Right lobe of liver (tissue), 6 donors: ENCODE measurements around the gene SLC2A1. TPM values are rescaled to one million over a fixed set of nuclear protein-coding genes. Genes with fewer than 3 reads are reported as not detected.

Experiments used
- ATAC-seq, 4 donors: fragments of 200-7000 bp; cut with Tn5 transposase; one replicate each; pipeline ENCODE4 v1.9.1; 2020; ENCODE audit warnings: mild to moderate bottlenecking in 4 of 4, moderate library complexity in 4 of 4
- DNase-seq, 3 donors: peaks; one replicate each; pipeline ENCODE4 v3.0.0-alpha.2; 2020
- H3K27ac ChIP-seq, 3 donors: fragments of 200-600 bp; one replicate each; pipeline ENCODE4 v1.8.0; 2022
- H3K27me3 ChIP-seq, 2 donors: fragments of 200-600 bp; one replicate each; pipeline ENCODE4 v1.8.0; 2022
- H3K36me3 ChIP-seq, 4 donors: fragments of 200-600 bp; sonication (generic) in 1 of 4; one replicate each; pipeline versions ENCODE4 v1.5.1 to v1.8.0; 2017 to 2022; ENCODE audit warnings: control low read depth in 1 of 4
- H3K4me1 ChIP-seq, 4 donors: fragments of 200-600 bp; sonication (generic) in 1 of 4; one replicate each; pipeline versions ENCODE4 v1.5.1 to v1.8.0; 2017 to 2022; ENCODE audit warnings: control low read depth in 1 of 4
- H3K4me3 ChIP-seq, 3 donors: fragments of 200-600 bp; one replicate each; pipeline ENCODE4 v1.8.0; 2022
- H3K9me3 ChIP-seq, 4 donors: fragments of 200-600 bp; sonication (generic) in 1 of 4; one replicate each; pipeline versions ENCODE4 v1.5.1 to v1.8.0; 2017 to 2022; ENCODE audit warnings: control low read depth in 1 of 4
- POLR2A ChIP-seq: fragments of 450-650 bp; IDR thresholded peaks from one replicate; pipeline ENCODE4 v1.6.1; 2017; ENCODE audit warnings: antibody characterized with exemption, mild to moderate bottlenecking
- WGBS: methylation state at CpG from one replicate; pipeline ENCODE4 v1.1.6; 2018; ENCODE audit warnings: low coverage, low lambda C conversion rate; ENCODE audit not compliant: insufficient coverage; ENCODE audit errors: missing lambda C conversion rate; 5-methylcytosine and 5-hydroxymethylcytosine counted together
- intact Hi-C, 2 donors: fragments of 100-400 bp; cut with DNase I; formaldehyde crosslinking; loops; one replicate each; pipeline versions ENCODE4 v1.11.2 to v1.14.1; 2022
- total RNA-seq, 6 experiments: library from RNA; depleted of rRNA in 2 of 6; stranded (reverse); fragments of >200 nt in 2 of 6; fragmentation: NEBNext Ultra II Directional in 3 of 6; extraction: Animal tissue kit (Norgen Biotek cat#: 25700) in 3 of 6; gene quantifications; one replicate each; pipeline versions ENCODE4 v1.1.0 to v1.2.4, GENCODE V29; 2016 to 2023
- TF ChIP-seq, protein P1 (sequence below), 4 donors: fragments of 200-600 bp in 3 of 4; fragments of 450-650 bp in 1 of 4; IDR thresholded peaks; one replicate each; pipeline versions ENCODE4 v1.5.1 to v1.8.0; 2016 to 2022; ENCODE audit warnings: antibody characterized with exemption in 4 of 4, mild to moderate bottlenecking in 2 of 4
- donor health status: DM: no; HTN: yes; CAD: no.
- donor health status: DM: no; HTN: no; CAD: no.
- donor health status: DM: no; HTN: no; CAD: no.
- donor health status: DM: no; HTN: yes; CAD: no.
- donor health status: DM: no; HTN: yes; CAD: no.

The SLC2A1 gene
- total RNA-seq, 6 experiments from 2014 or later, result 0.74 to 34.3 (median 5.8) TPM

DNA sequence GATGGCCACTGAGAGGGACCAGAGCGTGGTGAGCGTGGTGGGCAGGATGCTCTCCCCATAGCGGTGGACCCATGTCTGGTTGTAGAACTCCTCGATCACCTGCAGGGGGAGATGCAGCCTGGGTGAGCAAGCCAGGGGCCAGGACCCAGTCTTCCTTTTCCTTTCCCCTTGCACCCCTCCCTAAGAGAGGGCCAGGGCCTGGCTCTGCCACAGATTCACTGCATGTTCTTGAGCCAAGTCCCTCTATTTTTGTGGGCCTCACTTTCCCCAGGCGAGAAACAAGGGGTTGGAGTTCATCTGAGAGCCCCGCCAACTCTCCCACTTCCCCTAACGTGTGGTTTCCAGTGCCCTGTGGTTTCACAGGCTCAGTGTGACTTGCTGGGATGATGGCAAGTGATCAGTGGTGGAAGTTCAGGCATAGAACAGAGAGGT is 27.5 kb downstream of the SLC2A1 start:
- peak; percentile 22 to 60 (median 44) for ATAC-seq
- H3K27me3 ChIP-seq, result no peaks in the 10 kb centered on the region
- DNase-seq, result no peak
- intact Hi-C loops, result no loop called here
- H3K27ac ChIP-seq, result no peak overlapping the region
- TF ChIP-seq POLR2A, result no peak
- TF ChIP-seq, protein P1, sequence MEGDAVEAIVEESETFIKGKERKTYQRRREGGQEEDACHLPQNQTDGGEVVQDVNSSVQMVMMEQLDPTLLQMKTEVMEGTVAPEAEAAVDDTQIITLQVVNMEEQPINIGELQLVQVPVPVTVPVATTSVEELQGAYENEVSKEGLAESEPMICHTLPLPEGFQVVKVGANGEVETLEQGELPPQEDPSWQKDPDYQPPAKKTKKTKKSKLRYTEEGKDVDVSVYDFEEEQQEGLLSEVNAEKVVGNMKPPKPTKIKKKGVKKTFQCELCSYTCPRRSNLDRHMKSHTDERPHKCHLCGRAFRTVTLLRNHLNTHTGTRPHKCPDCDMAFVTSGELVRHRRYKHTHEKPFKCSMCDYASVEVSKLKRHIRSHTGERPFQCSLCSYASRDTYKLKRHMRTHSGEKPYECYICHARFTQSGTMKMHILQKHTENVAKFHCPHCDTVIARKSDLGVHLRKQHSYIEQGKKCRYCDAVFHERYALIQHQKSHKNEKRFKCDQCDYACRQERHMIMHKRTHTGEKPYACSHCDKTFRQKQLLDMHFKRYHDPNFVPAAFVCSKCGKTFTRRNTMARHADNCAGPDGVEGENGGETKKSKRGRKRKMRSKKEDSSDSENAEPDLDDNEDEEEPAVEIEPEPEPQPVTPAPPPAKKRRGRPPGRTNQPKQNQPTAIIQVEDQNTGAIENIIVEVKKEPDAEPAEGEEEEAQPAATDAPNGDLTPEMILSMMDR (IDR thresholded peaks at IDR 0.05), result peak; percentile 28 to 51 (median 30)
- 74% methylated on average over 4 of the region's 7 CpGs for WGBS
- H3K9me3 ChIP-seq, result no peaks in the 10 kb centered on the region
- H3K4me3 ChIP-seq, result no peak overlapping the region
- H3K4me1 ChIP-seq, result no peaks in the 10 kb centered on the region
- H3K36me3 ChIP-seq, result peaks cover 0 to 4% (median 0%) of the 10 kb centered on the region in 4 donors

DNA sequence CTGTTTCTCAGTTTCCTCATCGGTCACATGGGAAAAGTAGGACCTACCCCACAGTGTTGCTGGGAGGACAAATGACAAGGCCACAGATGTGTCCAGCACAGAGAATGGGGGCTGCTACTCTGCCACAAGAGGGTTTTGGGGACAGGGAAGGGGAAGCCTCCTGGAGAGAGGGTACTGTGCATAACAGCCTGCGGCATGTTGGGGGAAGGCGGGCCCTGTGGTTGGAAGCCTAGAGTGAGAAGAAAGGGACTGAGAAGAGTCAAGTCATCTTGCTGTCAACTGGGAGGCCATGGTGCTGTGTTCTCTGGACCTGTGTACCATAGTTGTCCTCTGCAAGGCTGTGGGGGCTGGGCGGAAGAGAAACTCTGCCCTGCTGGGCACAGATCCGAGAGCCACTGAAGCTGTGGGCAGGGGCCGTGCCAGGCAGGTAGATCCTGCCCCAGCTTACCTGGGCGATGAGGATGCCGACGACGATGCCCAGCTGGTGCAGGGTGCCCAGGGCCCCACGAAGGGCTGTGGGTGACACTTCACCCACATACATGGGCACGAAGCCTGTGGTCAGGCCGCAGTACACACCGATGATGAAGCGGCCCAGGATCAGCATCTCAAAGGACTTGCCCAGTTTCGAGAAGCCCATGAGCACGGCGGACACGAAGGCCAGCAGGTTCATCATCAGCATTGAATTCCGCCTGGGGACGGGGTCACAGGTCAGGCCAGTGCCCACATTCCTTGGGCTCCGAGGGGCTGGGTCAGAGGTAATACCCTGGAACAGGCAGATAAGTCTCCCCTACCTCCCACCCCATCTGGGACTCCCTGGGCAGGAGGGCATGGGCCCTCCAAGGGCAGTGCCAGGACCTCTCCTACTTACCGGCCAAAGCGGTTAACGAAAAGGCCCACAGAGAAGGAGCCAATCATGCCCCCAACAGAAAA is 28.2 kb downstream of the SLC2A1 start:
- no peak for DNase-seq
- no peaks in the 10 kb centered on the region for H3K4me1 ChIP-seq

DNA sequence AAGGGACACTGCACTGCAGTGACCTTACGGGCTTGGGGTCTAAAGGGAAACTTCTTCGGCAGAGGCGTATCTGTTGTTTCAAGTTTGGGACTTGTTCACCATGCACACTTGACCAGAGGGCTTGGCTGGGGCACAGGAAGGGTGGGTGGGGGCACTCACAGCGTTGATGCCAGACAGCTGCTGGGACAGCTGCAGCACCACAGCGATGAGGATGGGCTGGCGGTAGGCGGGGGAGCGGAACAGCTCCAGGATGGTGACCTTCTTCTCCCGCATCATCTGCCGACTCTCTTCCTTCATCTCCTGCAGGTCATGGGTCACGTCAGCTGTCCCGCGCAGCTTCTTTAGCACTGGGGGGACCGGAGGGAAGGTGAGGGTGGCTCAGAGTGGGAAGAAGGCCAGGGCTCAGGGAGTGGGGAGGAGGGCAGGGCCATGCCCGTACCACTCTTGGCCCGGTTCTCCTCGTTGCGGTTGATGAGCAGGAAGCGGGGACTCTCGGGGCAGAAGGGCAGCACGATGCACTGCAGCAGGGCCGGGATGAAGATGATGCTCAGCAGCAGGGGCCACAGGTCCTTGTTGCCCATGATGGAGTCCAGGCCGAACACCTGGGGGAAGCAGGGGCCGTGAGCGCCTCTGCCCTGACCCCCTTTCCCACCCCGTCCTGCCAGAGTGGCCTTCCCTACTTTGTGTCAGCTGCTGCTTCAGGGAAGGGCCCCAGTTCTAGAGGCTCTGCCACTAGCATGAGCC is 29.1 kb downstream of the SLC2A1 start:
- TF ChIP-seq POLR2A, result no peak
- TF ChIP-seq, protein P1 (IDR thresholded peaks at IDR 0.05), result no peak
- WGBS, result 83% methylated on average over 5 of the region's 26 CpGs
- H3K27ac ChIP-seq, result no peak overlapping the region

More for the DNA sequence above, 28.2 kb downstream of the SLC2A1 start:
- no peaks in the 10 kb centered on the region for H3K9me3 ChIP-seq
- 92% methylated on average over 4 of the region's 25 CpGs for WGBS
- H3K4me3 ChIP-seq, result no peak overlapping the region
- no peak overlapping the region for H3K27ac ChIP-seq
- intact Hi-C loops, result no loop called here
- no peaks in the 10 kb centered on the region for H3K27me3 ChIP-seq
- no peak for ATAC-seq
- TF ChIP-seq, protein P1 (IDR thresholded peaks at IDR 0.05), result no peak
- TF ChIP-seq POLR2A, result no peak
- H3K36me3 ChIP-seq, result peaks cover 0 to 4% (median 0%) of the 10 kb centered on the region in 4 donors

DNA sequence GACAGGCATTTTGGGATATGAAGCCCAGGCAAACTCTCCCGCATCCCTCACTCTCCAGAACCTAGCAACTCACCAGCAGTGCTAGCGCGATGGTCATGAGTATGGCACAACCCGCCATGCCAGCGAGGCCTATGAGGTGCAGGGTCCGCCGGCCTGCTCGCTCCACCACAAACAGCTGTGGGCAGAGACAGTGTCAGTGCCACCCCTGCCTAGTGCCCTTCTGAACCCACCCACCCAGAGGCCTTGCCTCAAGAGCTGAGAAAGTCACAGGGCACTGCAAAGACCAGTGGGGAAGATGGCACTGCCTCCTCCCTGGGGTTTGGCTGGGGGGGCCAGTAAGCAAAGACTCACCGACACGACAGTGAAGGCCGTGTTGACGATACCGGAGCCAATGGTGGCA is 29.8 kb downstream of the SLC2A1 start:
- Histone ChIP-seq H3K27me3 (no peaks in the 10 kb centered on the region), H3K4me1 (no peaks in the 10 kb centered on the region), H3K9me3 (no peaks in the 10 kb centered on the region), H3K36me3 (peaks cover 0 to 4% (median 0%) of the 10 kb centered on the region in 4 donors), H3K27ac (no peak overlapping the region), H3K4me3 (no peak overlapping the region)
- WGBS, result 90% methylated on average over 4 of the region's 13 CpGs
- ATAC-seq (no peak), DNase-seq (peak in 2 of 3 donors; percentile 10 to 42)
- intact Hi-C loops, result no loop called here
- TF ChIP-seq POLR2A, result no peak

More for the DNA sequence above, 29.1 kb downstream of the SLC2A1 start:
- Histone ChIP-seq H3K4me3 (no peak overlapping the region), H3K9me3 (no peaks in the 10 kb centered on the region), H3K27me3 (no peaks in the 10 kb centered on the region), H3K36me3 (peaks cover 0 to 4% (median 0%) of the 10 kb centered on the region in 4 donors), H3K4me1 (no peaks in the 10 kb centered on the region)
- no peak for DNase-seq
- intact Hi-C loops, result no loop called here
- ATAC-seq, result no peak
